ENCODE measurements around the gene NEUROD2. TPM values are rescaled to one million over a fixed set of nuclear protein-coding genes. Genes with fewer than 3 reads are reported as not detected.

NEUROD2 gene
- total and polyA plus RNA-seq, 2 experiments from 2014 or later: not detected

- no peaks in the 10 kb centered on the region for H3K27me3 ChIP-seq
- no peaks in the 10 kb centered on the region for H3K4me1 ChIP-seq (ENCODE audit: low read depth)
- TF ChIP-seq, protein P1, sequence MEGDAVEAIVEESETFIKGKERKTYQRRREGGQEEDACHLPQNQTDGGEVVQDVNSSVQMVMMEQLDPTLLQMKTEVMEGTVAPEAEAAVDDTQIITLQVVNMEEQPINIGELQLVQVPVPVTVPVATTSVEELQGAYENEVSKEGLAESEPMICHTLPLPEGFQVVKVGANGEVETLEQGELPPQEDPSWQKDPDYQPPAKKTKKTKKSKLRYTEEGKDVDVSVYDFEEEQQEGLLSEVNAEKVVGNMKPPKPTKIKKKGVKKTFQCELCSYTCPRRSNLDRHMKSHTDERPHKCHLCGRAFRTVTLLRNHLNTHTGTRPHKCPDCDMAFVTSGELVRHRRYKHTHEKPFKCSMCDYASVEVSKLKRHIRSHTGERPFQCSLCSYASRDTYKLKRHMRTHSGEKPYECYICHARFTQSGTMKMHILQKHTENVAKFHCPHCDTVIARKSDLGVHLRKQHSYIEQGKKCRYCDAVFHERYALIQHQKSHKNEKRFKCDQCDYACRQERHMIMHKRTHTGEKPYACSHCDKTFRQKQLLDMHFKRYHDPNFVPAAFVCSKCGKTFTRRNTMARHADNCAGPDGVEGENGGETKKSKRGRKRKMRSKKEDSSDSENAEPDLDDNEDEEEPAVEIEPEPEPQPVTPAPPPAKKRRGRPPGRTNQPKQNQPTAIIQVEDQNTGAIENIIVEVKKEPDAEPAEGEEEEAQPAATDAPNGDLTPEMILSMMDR (IDR thresholded peaks at IDR 0.05; ENCODE audit: low read depth, low read length): no peak
- no peaks in the 10 kb centered on the region for H3K9me3 ChIP-seq (ENCODE audit: low read depth)
- no peak for DNase-seq (ENCODE audit: low read depth in 1 of 2, low spot score in 1 of 2)
- no peak overlapping the region for H3K4me3 ChIP-seq
- H3K36me3 ChIP-seq: no peaks in the 10 kb centered on the region
- H3K27ac ChIP-seq: no peak overlapping the region
Measured at GRCh38 chr17:39566094-39566850, 41.4 kb downstream of the NEUROD2 start.

DNA sequence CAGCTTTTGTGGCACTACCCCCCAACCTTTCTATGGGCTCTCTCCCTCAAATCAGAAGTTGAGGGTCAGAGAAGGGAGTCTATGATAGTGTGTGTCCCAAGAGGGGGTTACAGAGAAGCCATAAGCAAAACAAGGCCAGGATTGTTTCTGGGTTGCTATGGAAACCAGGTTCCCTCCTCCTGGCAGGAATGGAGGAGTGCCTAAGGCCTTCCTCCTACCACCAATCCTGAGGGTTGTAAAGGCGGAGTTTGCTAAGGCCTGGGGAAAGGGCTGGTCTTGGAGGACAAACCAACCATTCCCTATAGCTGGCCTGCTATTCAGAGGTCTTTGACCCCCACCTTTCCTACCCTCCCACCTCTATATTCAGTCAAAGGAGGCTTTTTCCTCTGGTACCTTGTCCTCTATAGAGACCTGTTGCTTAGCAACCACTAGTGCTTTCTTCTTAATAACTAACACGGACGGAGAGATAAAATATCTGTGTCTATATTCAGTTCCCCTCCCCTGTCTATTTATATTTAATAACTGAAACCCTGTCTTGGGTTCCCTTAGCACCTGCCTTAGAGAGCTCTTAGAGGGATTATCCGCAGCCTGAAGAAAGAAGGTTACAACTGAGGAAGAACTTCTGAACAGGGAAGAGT, 43.4 kb downstream of the NEUROD2 start:
- Histone ChIP-seq H3K27me3 (no peaks in the 10 kb centered on the region), H3K9me3 (ENCODE audit: low read depth) (no peaks in the 10 kb centered on the region), H3K4me1 (ENCODE audit: low read depth) (no peaks in the 10 kb centered on the region), H3K36me3 (peaks cover 2% of the 10 kb centered on the region), H3K27ac (no peak overlapping the region), H3K4me3 (no peak overlapping the region)
- DNase-seq (ENCODE audit: low read depth in 1 of 2, low spot score in 1 of 2): peak in 1 of 2 donors; percentile 28
- TF ChIP-seq, protein P1 (IDR thresholded peaks at IDR 0.05; ENCODE audit: low read depth, low read length): no peak

DNA sequence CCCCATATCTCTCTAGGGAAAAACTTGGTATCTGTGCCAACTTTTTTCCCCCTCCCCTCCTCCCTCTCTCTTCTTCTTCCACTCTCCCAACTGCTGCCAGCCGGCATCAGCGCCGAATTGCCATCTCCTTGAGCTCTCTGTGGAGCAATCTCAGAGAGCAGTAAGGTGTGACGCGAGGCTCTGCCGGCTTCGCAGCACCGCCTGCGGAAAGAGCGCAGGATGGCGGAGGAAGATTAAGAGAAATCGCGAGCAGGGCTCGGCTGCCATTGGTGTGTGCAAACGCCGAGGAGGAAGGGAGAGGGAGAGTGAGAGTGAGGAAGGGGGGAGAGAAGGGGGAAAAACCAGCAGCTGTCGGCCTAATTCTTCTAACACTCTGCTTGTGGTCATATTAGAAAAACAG, 44.2 kb downstream of the NEUROD2 start:
- Histone ChIP-seq H3K9me3 (ENCODE audit: low read depth) (no peaks in the 10 kb centered on the region), H3K4me1 (ENCODE audit: low read depth) (no peaks in the 10 kb centered on the region), H3K27me3 (no peaks in the 10 kb centered on the region), H3K36me3 (peaks cover 7% of the 10 kb centered on the region), H3K27ac (no peak overlapping the region), H3K4me3 (no peak overlapping the region)
- peak in 1 of 2 donors; percentile 64 for DNase-seq (ENCODE audit: low read depth in 1 of 2, low spot score in 1 of 2)
- TF ChIP-seq, protein P1 (IDR thresholded peaks at IDR 0.05; ENCODE audit: low read depth, low read length): no peak

DNA sequence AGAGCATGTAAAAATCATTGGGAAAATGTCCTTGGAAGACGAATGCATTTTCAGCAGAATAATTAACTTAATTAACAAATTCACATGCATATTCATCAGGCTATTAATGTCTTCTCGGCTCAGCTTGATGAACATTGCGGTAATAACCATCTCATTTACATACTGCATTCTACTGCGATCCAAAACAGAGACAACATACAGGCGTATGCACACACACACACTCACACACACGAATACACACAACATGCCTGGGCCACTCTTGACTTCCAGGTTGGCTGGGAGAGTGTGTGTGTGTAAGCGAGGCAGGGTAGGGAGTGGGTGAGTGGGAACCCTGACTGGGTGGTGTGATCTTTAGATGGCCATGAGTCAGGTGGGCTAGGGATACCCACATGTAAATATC, 44.7 kb downstream of the NEUROD2 start:
- Histone ChIP-seq H3K27ac (no peak overlapping the region), H3K4me3 (no peak overlapping the region), H3K4me1 (ENCODE audit: low read depth) (no peaks in the 10 kb centered on the region), H3K36me3 (peaks cover 9% of the 10 kb centered on the region), H3K9me3 (ENCODE audit: low read depth) (no peaks in the 10 kb centered on the region), H3K27me3 (no peaks in the 10 kb centered on the region)
- DNase-seq (ENCODE audit: low read depth in 1 of 2, low spot score in 1 of 2): peak in 1 of 2 donors; percentile 46
- TF ChIP-seq, protein P1 (IDR thresholded peaks at IDR 0.05; ENCODE audit: low read depth, low read length): no peak

GRCh38 chr17:39562395-39562794, 45.3 kb downstream of the NEUROD2 start:
- no peak overlapping the region for H3K4me3 ChIP-seq
- H3K9me3 ChIP-seq (ENCODE audit: low read depth): no peaks in the 10 kb centered on the region
- H3K27ac ChIP-seq: no peak overlapping the region
- TF ChIP-seq, protein P1 (IDR thresholded peaks at IDR 0.05; ENCODE audit: low read depth, low read length): no peak
- peaks cover 12% of the 10 kb centered on the region for H3K36me3 ChIP-seq
- H3K27me3 ChIP-seq: no peaks in the 10 kb centered on the region
- no peaks in the 10 kb centered on the region for H3K4me1 ChIP-seq (ENCODE audit: low read depth)
- no peak for DNase-seq (ENCODE audit: low read depth in 1 of 2, low spot score in 1 of 2)
